NCI-H1105 treated with DMSO at 0.1 percent for 48 hours (cell line): Measurements from ENCODE around the gene MACROD2.
A peak's percentile ranks its signal among the peaks of the same experiment; 100 is the strongest.

Experiments used
- DNase-seq: peaks from one replicate; lab custom pipeline; 2025; lab: John Stamatoyannopoulos, UW

MACROD2 gene

DNA sequence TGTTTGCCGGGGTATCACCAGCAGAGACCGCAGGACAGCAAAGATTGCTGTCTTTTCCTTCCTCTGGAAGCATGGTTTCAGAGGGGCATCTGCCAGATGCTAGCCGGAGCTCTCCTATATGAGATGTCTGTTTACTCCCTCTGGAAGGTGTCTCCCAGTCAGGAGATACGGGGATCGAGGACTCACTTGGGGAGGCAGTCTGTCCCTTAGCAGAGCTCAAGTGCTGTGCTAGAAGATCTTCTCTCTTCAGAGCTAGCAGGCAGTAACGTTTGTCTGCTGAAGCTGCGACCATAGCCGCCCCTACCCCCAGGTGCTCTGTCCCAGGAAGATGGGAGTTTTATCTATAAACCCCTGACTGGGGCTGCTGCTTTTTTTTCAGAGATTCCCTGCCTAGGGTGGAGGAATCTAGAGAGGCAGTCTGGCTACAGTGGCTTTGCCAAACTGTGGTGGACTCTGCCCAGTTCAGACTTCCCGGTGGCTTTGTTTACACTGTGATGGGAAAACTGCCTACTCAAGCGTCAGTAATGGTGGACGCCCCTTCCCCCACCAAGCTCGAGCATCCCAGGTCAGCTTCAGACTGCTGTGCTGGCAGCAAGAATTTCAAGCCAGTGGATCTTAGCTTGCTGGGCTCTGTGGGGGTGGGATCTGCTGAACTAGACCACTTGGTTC lies 475.0 kb downstream of the MACROD2 start:
- DNase-seq: no peak

DNA sequence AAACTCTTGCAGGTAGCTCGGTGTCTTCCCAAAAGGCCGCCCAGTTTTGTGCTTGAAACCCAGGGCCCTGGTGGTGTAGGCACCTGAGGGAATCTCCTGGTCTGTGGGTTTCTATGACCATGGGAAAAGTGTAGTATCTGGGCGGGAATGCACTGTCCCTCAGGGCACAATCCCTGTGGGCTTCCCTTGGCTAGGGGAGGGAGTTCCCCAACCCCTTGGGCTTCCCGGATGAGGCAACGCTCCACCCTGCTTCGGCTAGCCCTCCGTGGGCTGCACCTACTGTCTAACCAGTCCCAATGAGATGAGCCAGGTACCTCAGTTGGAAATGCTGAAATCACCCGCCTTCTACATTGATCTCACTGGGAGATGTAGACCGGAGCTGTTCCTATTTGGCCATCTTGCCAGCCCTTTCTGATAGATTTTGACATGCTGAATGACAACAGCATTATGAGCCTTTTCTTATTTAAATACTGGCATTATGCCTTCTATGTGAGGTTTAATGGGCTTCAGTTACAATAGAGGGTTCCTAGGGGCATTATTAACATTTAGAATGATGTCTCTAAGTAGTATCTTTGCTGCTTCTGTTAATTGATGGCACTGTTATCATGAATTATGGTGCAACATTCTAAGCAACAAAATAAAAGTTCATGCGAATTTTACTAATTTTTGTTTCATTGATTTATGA lies 475.8 kb downstream of the MACROD2 start:
- no peak for DNase-seq

DNA sequence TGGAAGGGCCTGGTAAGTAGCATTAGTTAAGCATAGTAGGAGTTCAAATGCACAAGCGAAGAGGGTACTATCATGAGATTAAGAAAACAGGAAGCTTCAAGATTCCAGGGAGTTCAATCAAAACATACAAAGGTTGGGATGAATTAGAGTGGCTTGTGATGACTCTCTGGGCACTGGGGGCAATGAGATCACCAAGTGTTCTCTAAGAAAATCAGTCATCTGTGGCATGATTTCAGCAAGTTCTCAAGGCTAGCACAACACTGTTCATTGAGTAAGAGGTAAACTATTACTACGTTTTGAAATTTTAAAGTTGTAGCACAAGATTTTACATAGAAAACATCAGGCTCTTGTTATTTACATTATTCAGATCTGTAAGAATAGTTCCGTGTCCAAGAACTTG lies 481.8 kb downstream of the MACROD2 start:
- no peak for DNase-seq

DNA sequence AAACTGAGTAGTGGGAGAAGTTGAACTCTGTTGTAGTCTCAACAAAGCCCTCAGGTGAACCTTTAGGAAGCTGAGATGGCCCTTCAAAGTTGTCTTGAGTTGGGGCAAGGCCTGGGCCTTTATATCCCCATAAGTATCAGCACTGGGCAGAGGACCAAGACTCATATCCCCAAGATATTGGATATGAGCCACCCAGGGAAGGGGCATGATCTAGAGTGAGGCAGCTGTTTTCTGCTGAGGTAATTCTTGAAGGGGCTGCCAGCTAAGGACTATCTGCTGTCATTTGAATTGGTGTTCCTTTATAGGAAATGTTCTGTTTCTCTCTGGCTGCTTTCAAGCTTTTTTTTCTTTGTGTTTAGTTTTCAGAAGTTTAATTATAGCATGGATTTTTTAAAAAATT lies 482.8 kb downstream of the MACROD2 start:
- no peak for DNase-seq

DNA sequence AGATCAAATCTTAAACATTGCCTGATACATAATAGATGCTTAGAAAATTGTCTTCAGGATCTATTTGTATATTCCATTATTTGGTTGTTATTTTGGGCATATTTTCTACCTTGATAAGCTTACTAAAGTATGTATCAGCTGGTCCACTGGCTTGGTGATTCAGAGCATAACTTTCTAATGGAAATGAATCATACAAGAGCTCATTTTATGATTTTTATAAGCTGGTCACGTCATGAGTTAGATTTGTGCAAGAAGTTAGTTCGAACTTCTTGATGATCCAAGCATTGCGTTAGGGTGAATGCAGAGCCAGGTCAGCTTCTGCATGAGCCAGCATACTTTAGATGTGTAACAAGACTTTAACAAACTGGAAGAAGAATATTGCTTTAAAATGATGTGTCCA lies 486.5 kb downstream of the MACROD2 start:
- DNase-seq: no peak

DNA sequence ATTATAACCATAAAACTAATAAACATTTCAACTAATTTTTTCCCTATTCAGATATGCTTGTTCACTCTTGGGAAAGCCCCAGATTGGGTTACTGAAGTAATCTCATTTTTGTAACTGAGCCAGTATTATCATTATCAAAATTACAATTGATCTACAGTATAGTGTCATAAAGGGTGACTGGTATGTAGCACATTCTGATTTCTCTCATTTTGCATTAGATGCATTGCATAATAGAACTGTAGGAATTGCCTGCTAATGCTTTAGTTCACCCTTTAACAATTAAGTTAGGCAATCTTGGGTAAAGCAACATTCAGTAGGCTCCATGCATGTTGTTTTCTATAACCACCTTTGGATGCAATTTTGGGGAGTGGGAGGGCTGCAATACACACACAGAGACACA lies 492.9 kb downstream of the MACROD2 start:
- no peak for DNase-seq

DNA sequence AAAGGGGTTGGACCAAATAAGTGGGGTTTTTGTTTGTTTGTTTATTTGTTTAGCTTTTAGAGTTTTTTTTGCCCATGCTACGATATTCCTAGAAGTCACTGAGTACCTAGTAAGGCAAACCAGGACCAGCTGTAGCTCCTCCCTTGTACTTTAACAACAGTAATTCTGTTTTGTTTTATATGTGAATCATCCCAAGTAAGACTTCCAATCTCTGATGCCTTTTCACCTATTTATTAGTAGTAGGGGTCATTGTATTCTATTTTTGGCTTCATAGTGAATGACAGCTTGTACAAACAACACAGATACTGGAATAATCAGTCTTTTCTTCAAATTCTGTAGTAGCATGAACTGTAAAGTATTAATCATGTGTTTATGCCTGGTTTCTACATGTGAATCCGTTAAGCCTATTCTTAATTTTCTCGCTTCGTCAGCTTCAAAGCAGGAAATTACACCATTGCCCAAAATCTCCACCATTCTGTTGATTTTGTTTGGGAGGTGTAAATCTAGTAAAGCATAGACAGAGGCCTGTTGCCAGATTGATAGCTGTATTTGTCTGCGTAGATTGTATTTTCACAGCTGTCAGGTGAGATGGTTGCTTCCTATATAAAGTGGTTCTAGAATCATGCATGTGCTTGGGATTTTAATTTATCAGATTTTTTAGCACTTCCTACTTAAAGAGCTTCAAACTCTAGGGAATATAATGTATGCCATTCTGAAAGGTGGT lies 493.6 kb downstream of the MACROD2 start:
- DNase-seq: no peak

DNA sequence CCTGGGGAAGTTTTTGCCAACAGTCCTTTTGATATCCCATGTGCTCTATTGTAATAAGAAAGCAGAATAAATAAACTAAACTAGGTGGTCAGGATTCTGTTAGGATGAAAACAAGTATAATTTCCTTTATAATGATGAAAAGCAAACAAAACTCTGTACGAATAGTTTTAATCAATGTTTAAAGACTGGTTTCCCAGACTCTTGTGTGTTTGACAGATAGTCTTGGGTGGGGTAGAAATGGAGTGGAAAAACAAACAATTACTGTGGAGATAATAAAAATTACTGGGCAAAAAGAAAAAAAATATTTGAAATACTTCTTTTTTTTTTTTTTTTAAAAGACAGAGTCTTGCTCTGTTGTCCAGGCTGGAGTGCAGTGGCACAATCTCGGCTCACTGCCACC lies 494.2 kb downstream of the MACROD2 start:
- DNase-seq: no peak

DNA sequence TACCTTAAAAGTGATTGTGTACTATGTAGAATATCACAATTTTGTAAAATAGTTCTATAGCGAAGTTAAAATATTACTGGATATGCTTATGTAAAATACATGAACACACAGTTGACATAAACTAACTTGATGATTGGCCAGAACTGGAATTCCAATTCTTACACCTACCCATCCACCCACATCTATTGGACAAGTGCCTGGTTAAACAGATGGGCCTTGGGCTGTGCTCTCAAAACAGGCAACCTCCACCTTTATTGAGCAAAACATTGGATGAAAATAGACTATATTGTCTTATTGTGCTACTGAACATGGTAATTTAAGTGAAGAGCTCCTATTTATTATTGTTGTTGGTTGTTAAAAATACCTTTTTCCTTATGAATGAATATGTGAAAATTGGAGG lies 496.1 kb downstream of the MACROD2 start:
- no peak for DNase-seq

DNA sequence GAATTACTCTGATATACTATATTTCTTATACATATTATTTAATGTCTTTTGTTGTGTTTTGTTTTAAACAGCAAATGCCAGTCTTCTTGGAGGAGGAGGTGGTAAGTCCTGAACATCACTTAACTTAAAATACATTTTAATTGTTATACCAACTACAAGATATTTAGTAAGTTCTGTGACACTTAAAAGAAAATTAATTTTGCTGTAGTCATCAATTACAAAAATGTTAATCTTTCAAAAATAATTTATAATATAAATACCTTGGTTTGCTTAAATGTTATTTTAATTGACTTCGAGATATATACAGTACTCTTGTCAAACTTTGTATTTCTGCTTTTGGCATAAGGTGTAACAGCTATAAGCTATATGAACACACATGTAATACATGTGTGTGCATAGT lies 498.1 kb downstream of the MACROD2 start:
- DNase-seq: no peak

DNA sequence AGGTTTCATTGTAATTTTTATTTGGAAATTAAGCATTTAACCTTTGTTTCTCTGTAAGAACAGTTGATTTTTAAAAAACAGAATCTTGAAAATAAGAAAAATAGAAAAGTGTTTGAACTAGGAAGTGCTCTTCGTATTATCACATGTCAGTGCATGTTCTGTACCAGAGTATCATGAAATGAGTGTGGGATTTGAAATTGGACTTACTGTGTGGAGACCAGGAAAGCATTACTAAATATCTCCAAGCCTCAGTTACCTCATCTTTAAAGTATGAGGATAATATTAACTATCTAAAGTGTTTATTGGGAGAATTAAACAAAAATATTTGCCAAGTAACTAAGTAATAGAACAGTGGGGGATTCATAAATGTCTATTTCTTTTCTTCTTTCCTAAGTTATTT lies 499.0 kb downstream of the MACROD2 start:
- DNase-seq: no peak

DNA sequence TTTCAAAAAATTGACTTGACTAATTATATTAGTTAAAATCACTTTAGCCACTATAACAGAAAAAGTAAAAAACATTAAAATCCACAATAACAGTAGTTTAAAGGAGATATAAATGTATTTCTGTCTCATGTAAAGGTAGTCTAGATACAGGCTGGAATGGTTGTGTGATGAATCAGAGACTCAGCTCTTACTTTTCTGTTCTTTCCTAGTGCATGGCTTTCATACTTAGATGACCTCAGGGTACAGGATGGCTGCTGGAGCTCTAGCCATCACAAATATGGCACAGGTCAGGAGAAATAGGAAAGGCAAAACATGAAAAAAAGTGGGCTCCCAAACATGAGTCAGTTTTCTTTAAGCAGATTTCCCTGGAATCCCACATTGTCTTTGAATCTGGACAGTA lies 499.8 kb downstream of the MACROD2 start:
- no peak for DNase-seq

DNA sequence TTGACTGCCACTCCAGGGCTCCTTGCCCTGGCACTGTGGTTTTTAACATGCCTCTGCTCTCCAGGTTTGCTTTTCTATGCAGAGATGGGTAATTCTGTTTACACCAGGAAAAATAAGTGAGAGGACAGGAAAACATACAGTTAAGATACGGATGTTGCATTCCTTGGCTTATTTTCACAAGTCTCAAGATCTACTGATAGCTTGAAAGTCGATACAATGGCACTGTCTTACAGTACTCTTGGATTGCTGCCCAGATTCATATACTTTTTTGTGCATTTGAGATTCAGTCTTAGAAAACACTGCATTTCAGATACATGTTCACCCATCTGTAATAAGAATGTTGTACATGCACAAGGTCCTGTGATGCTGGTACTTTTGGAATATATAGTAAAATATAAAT lies 501.7 kb downstream of the MACROD2 start:
- DNase-seq: no peak

DNA sequence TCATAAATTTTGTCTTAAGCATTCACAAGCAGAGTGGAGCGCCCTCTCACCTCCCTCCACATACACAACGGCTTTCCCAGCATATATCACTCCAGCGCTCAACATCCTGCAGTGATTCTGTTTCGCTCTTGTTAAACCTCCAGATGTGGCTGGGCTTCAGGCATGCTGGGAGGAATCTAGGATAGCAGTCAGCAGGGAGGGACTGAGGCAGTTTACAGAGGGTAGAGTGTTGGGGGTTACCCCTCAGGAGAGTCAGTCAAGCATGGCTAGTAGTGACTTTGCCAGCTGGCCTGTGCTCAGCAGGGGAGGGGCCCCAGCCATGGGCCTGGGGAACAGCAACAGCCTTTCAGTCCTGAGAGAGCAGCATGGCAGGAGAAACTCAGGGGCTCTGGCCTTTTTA lies 503.5 kb downstream of the MACROD2 start:
- peak; percentile 6 for DNase-seq

DNA sequence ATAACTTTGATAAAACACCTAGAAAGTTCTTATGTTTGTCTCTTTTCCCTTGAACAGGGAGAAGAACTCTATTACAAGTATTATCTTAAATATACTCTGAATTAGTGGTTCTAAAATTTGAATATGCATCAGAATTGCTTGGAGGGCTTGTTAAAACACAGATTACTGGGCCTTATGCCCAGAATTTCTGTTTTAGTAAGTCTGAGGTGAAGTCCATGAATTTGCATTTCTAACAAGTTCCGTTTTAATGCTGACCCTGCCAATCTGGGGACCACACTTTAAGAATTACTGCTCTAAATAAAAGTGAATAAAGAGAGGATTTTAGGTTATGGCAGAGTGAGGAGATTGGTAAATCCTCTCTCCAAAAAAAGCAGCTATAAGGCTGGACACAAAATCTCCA lies 510.2 kb downstream of the MACROD2 start:
- DNase-seq: no peak

DNA sequence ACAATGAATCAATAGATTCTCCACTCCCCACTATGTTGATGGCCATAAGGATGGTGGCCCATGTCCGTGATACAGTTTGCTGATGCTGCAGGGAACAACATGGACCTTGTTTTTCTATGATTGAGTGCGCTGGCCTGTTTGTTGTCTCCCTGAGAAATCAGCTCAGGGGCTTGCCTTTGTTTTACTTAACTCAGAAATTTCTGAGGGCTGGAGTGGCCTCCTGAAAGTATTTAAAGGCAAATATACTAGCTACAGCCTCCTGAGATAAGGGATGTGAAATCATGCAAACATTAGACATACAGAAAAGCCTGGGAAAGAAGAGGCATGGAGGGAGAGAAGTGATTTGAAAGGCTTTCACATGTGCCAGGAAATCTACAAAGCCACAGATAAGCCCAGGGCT lies 512.4 kb downstream of the MACROD2 start:
- DNase-seq: no peak

DNA sequence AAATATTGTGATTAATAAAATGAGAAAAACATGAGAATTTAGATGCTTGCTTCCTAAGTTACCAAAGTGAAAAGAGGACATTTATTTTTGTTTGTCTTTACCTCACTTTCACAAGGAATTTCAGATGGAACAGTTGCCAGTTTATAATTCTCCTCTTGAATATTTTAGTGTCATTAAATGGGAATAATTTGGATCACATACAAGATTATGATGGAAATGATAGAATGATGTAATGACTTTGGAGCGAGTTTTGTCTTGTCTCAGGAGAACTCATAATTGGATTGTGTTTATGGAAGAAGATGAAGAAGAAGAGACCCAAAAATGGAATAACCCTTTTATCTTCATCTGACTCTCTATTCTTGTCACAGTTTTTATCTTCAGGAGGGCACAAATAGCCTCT lies 515.0 kb downstream of the MACROD2 start:
- peak; percentile 22 for DNase-seq

DNA sequence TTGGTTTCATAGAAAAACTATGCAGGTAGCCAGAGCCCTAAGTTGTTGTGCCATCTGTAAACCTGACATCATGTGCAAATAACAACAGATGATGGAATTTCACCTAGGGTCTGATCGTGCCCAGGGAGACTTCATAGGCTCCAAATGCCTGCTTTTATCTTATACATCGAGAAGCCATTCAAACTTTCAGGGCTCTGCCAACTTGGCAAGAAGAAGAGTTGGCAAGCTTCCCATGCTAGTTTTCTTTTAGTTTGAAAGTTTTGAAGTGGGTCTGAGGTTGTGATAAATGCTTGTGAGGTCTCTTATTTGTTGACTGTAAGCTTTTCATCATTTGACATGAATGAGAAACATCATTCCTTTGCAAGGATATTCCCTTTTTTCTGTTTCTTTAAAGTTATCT lies 517.5 kb downstream of the MACROD2 start:
- DNase-seq: peak; percentile 62

DNA sequence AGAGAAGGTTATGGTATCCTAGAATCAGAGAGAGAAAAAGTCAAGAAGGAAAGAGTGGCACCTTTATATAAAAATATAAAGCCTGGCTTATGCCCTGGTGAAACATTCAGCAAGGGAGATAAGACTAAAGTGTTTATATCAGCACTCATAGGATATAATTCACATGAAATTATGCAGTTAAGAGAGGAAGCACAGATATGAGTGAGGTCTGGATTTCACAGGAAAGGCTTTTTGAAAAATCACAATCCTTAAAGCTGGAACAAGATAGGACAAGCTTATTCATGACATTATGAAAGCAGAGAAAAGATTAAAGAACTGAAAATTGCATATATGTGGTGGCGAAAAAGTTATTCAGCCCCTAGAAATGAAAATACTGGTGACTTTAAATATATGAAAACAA lies 523.3 kb downstream of the MACROD2 start:
- DNase-seq: no peak

DNA sequence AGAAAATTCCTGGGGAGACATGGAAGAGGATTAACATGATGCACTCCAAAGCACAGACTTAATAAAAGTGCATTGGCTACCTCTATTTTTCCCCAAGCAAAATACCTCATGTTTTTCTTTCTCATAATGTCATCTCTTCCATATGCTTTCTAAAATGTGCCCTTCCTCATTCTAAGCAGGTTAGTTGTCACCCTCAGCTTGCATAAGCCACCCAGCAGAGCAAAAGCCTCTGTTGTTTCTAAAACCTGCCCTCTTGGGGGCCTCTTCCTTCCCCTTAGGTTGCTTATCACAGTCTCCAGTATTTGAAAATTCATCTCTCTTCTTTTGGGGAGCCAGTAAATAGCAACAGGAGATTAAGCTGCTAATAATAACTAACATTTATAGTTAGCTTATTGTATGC lies 525.7 kb downstream of the MACROD2 start:
- DNase-seq: no peak

DNA sequence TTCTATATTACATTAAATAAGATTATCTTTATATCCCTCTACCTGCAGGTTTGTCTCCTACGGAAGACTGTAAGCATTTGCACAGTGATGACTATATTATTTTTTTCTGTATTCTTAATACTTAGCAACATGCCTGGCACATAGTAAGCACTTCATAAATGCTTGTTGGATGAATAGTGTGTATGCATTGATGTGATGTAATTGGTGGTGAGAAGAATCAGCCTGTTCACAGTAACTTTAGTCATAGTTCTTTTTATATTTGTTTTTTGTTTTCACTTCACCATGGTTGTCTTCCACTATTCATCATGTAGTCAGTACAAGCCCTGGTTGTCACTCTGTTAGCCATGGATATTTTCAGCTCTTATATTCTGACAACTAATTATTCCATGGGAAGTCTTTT lies 526.1 kb downstream of the MACROD2 start:
- no peak for DNase-seq

DNA sequence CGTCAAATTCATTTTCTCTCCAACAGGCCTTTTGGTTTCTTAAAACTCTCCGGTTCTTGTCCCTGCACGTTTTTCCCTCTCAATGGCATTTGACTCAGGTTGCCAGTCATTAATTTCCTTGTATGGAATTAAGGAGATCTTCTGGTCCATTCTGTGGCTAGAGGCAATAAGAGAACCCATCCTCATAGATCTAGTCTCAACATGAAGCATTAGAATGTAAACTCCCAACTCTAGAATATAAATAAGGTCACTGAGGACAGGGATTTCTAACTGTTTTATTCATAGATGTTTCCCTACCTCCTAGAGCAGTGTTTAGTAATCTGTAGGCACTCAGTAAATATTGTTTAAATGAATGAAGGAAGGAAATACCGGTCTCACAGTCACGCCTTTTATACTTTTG lies 527.3 kb downstream of the MACROD2 start:
- no peak for DNase-seq

DNA sequence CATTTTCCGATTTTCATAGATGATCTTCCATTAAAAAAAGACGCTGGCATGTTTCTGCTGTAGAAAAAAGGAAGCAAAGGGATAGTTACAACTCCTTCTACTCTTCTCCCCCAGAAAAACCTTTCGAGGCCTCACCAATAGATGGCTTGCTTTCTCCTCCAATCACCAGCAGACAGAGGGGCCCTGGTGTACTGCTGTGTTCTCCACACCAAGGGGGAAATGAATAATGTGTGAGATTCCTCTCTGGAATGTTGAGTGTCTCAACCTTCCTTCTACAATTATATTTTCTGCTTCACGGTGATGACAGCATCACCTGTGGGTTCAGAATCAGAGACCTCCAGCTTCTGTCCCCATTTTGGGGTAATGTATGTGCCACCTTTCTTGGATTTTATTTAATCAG lies 527.8 kb downstream of the MACROD2 start:
- DNase-seq: no peak

DNA sequence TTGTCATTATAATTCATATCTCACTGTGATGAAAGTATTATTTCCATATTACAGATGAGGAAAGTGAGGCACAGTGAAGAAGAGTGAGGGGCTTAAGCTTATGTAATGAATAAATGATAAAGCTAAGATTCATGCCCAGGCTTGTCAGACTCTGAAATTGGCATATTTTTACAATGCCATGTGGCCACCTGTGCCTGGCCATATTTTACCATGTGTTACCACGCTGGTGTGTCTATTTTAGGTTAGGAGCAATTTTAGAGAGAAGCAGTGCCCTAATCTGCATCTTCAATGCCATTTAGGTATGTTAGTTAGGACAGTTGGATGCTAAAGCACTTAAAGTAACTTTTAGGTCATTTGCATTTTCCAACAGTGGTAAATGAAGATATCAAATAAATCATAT lies 530.1 kb downstream of the MACROD2 start:
- DNase-seq: no peak
